Measurements from ENCODE around the gene CDPF1. TPM values are rescaled to one million over a fixed set of nuclear protein-coding genes. Genes with fewer than 3 reads are reported as not detected.

CDPF1 gene
- total and polyA plus RNA-seq, 2 of the 13 experiments (the other 11 are each of a cell fraction or from before 2014, with no cell fraction given): 5.2 to 8.1 TPM

DNA sequence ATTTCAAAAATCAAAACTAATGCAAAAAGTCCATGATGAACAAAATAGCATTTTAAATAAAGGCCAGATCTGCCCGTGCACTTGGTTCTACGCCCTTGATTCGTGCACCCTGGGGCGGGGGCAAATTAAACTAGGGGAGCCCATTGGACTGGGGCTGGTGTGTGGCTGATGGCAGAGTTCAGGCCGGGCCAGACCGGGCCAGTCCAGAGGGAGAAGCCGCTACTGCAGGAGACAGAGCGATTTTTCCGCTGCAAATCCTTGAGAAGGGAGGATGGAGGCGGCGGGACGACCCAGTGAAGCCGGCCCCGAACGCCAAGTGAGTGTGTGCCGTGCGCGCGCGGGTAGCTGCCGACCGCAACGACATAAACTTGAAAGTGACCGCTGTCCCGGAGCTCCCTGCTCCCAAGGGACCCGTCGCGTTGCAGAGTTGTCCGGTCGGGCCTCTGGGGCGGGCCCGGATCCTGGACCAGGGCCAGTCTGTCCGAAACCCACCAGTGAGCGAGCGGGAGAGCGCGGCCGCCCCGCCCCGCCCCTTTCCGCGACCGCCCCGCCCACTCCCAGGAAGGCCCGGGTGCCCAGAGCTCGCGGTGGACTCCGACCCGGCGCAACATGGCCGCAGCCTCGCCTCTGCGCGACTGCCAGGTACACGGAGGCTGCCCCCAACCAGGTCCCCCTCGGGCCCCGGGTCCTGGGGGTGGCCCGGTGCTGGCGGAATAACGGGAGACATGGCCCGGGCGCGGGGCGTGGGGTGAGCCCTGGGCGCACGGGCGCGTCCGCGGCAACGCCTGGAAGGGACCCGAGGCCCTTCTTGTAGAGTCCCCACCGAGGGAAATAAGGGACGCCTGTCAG is 17.6 kb upstream of the CDPF1 start, which contains the start of gene TTC38 (continued):
- TF ChIP-seq, protein P1, sequence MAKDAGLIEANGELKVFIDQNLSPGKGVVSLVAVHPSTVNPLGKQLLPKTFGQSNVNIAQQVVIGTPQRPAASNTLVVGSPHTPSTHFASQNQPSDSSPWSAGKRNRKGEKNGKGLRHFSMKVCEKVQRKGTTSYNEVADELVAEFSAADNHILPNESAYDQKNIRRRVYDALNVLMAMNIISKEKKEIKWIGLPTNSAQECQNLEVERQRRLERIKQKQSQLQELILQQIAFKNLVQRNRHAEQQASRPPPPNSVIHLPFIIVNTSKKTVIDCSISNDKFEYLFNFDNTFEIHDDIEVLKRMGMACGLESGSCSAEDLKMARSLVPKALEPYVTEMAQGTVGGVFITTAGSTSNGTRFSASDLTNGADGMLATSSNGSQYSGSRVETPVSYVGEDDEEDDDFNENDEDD (CRISPR knock-in tag; IDR thresholded peaks at IDR 0.05; ENCODE audit: borderline replicate concordance): 0 out of 2 replicates have a peak, but pooled peaks have one; percentile 27
- 0 out of 2 replicates have a peak, but pooled peaks have one; percentile 42 for TF ChIP-seq ZBTB34 (CRISPR knock-in tag; IDR thresholded peaks at IDR 0.05)
- TF ChIP-seq TRIM24 (CRISPR knock-in tag; IDR thresholded peaks at IDR 0.05): no peak
- TF ChIP-seq GABPB1 (CRISPR knock-in tag; IDR thresholded peaks at IDR 0.05): peak; percentile 76
- TF ChIP-seq ZXDC (CRISPR knock-in tag; IDR thresholded peaks at IDR 0.05): no peak; the same call in 1 of the 2 replicates
- TF ChIP-seq ATF2 (CRISPR knock-in tag; IDR thresholded peaks at IDR 0.05): no peak
- no peak for TF ChIP-seq ZNF550 (CRISPR knock-in tag; IDR thresholded peaks at IDR 0.05; ENCODE audit: borderline replicate concordance)
- TF ChIP-seq ZNF563 (CRISPR knock-in tag; IDR thresholded peaks at IDR 0.05): peak; percentile 53; the same call in 1 of the 2 replicates
- TF ChIP-seq, protein P2, sequence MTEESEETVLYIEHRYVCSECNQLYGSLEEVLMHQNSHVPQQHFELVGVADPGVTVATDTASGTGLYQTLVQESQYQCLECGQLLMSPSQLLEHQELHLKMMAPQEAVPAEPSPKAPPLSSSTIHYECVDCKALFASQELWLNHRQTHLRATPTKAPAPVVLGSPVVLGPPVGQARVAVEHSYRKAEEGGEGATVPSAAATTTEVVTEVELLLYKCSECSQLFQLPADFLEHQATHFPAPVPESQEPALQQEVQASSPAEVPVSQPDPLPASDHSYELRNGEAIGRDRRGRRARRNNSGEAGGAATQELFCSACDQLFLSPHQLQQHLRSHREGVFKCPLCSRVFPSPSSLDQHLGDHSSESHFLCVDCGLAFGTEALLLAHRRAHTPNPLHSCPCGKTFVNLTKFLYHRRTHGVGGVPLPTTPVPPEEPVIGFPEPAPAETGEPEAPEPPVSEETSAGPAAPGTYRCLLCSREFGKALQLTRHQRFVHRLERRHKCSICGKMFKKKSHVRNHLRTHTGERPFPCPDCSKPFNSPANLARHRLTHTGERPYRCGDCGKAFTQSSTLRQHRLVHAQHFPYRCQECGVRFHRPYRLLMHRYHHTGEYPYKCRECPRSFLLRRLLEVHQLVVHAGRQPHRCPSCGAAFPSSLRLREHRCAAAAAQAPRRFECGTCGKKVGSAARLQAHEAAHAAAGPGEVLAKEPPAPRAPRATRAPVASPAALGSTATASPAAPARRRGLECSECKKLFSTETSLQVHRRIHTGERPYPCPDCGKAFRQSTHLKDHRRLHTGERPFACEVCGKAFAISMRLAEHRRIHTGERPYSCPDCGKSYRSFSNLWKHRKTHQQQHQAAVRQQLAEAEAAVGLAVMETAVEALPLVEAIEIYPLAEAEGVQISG (CRISPR knock-in tag; IDR thresholded peaks at IDR 0.05): peak; percentile 51; the same call in 1 of the 2 replicates
- TF ChIP-seq ZNF891 (CRISPR knock-in tag; IDR thresholded peaks at IDR 0.05): peak; percentile 32; the same call in 1 of the 2 replicates
- TF ChIP-seq KLF16 (CRISPR knock-in tag; IDR thresholded peaks at IDR 0.05): peak in 1 of 2 experiments; percentile 69; a peak in 2 of 4 replicates
- TF ChIP-seq RELA (CRISPR knock-in tag; IDR thresholded peaks at IDR 0.05): peak; percentile 60
- TF ChIP-seq ZNF777 (CRISPR knock-in tag; IDR thresholded peaks at IDR 0.05): peak; percentile 51; the same call in 1 of the 2 replicates
- TF ChIP-seq, protein P3, sequence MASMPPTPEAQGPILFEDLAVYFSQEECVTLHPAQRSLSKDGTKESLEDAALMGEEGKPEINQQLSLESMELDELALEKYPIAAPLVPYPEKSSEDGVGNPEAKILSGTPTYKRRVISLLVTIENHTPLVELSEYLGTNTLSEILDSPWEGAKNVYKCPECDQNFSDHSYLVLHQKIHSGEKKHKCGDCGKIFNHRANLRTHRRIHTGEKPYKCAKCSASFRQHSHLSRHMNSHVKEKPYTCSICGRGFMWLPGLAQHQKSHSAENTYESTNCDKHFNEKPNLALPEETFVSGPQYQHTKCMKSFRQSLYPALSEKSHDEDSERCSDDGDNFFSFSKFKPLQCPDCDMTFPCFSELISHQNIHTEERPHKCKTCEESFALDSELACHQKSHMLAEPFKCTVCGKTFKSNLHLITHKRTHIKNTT (CRISPR knock-in tag; IDR thresholded peaks at IDR 0.05): no peak
- TF ChIP-seq IRF2 (CRISPR knock-in tag; IDR thresholded peaks at IDR 0.05): peak; percentile 22

Measured in HepG2 (cell line).